Measurements from ENCODE around the gene ZNF512. TPM values are rescaled to one million over a fixed set of nuclear protein-coding genes. Genes with fewer than 3 reads are reported as not detected.
"Not testable (repeated sequence)": the region's sequence is repeated elsewhere in the genome, so short reads cannot be mapped to it uniquely, and the experiment has no call there.

Gene ZNF512
- total and polyA plus RNA-seq, 4 donors: 10.5 to 64.9 (median 18.6) TPM

DNA sequence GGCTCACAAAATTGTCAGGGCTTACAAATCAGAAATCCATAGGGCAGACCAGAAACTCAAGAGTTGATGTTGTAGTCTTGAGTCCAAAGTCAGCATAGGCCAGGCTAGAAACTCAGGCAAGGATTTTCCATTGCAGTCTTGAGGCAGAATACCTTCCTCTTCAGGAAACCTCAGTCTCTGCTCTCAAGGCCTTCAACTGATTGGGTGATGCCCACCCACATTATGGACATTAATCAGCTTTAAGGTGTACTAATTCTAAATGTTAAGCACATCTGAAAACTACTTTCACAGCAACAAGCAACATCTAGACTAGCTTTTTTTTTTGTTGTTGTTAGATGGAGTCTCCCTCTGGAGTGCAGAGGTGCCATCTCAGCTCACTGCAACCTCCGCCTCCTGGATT is 31.3 kb upstream of the ZNF512 start:
- DNase-seq (no peak), ATAC-seq (ENCODE audit: insufficient read depth, low FRiP score) (no peak)
- Histone ChIP-seq H3K27me3 (ENCODE audit: control insufficient read depth in 3 of 3, insufficient read depth in 3 of 3, low read length in 2 of 3) (peaks cover 0 to 3% (median 0%) of the 10 kb centered on the region in 3 donors), H3K4me1 (ENCODE audit: control insufficient read depth in 5 of 5, insufficient read depth in 5 of 5, low read length in 5 of 5) (no peaks in the 10 kb centered on the region), H3K27ac (ENCODE audit: low read depth in 1 of 2, low read length in 1 of 2) (no peak overlapping the region), H3K9me3 (ENCODE audit: control insufficient read depth in 4 of 4, insufficient read depth in 3 of 4, low read length in 3 of 4) (no peaks in the 10 kb centered on the region), H3K4me3 (no peak overlapping the region), H3K9ac (ENCODE audit: insufficient read depth in 1 of 2, low read length in 2 of 2) (no peak overlapping the region), H3K36me3 (ENCODE audit: control insufficient read depth in 4 of 4, insufficient read depth in 4 of 4, low read length in 4 of 4) (no peaks in the 10 kb centered on the region)
- TF ChIP-seq, protein P1, sequence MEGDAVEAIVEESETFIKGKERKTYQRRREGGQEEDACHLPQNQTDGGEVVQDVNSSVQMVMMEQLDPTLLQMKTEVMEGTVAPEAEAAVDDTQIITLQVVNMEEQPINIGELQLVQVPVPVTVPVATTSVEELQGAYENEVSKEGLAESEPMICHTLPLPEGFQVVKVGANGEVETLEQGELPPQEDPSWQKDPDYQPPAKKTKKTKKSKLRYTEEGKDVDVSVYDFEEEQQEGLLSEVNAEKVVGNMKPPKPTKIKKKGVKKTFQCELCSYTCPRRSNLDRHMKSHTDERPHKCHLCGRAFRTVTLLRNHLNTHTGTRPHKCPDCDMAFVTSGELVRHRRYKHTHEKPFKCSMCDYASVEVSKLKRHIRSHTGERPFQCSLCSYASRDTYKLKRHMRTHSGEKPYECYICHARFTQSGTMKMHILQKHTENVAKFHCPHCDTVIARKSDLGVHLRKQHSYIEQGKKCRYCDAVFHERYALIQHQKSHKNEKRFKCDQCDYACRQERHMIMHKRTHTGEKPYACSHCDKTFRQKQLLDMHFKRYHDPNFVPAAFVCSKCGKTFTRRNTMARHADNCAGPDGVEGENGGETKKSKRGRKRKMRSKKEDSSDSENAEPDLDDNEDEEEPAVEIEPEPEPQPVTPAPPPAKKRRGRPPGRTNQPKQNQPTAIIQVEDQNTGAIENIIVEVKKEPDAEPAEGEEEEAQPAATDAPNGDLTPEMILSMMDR (IDR thresholded peaks at IDR 0.05; ENCODE audit: control extremely low read depth, extremely low read depth): no peak
- WGBS, 2 donors: 100% methylated on average over 1 of the region's 1 CpG

GRCh38 chr2:27552941-27553340 is 29.9 kb upstream of the ZNF512 start:
- H3K36me3 ChIP-seq (ENCODE audit: control insufficient read depth in 4 of 4, insufficient read depth in 4 of 4, low read length in 4 of 4): no peaks in the 10 kb centered on the region
- no peak for DNase-seq
- TF ChIP-seq, protein P1 (IDR thresholded peaks at IDR 0.05; ENCODE audit: control extremely low read depth, extremely low read depth): no peak
- no peaks in the 10 kb centered on the region for H3K4me1 ChIP-seq (ENCODE audit: control insufficient read depth in 5 of 5, insufficient read depth in 5 of 5, low read length in 5 of 5)
- 69 to 82% methylated on average over 2 of the region's 2 CpGs for WGBS, 2 donors
- H3K4me3 ChIP-seq: no peak overlapping the region
- H3K9me3 ChIP-seq (ENCODE audit: control insufficient read depth in 4 of 4, insufficient read depth in 3 of 4, low read length in 3 of 4): no peaks in the 10 kb centered on the region
- no peak overlapping the region for H3K27ac ChIP-seq (ENCODE audit: low read depth in 1 of 2, low read length in 1 of 2)
- H3K9ac ChIP-seq (ENCODE audit: insufficient read depth in 1 of 2, low read length in 2 of 2): no peak overlapping the region
- ATAC-seq (ENCODE audit: insufficient read depth, low FRiP score): no peak
- peaks cover 0 to 3% (median 0%) of the 10 kb centered on the region in 3 donors for H3K27me3 ChIP-seq (ENCODE audit: control insufficient read depth in 3 of 3, insufficient read depth in 3 of 3, low read length in 2 of 3)

- H3K27me3 ChIP-seq (ENCODE audit: control insufficient read depth in 3 of 3, insufficient read depth in 3 of 3, low read length in 2 of 3): not testable (repeated sequence)
- WGBS, 2 donors: 81 to 83% methylated on average over 3 of the region's 3 CpGs
These were observed 28.4 kb upstream of the ZNF512 start for GRCh38 chr2:27554451-27554850.

GRCh38 chr2:27559228-27559627 is 23.6 kb upstream of the ZNF512 start:
- Histone ChIP-seq H3K9me3 (ENCODE audit: control insufficient read depth in 4 of 4, insufficient read depth in 3 of 4, low read length in 3 of 4) (no peaks in the 10 kb centered on the region), H3K4me3 (no peak overlapping the region), H3K36me3 (ENCODE audit: control insufficient read depth in 4 of 4, insufficient read depth in 4 of 4, low read length in 4 of 4) (no peaks in the 10 kb centered on the region), H3K27me3 (ENCODE audit: control insufficient read depth in 3 of 3, insufficient read depth in 3 of 3, low read length in 2 of 3) (no peaks in the 10 kb centered on the region), H3K4me1 (ENCODE audit: control insufficient read depth in 5 of 5, insufficient read depth in 5 of 5, low read length in 5 of 5) (no peaks in the 10 kb centered on the region), H3K27ac (ENCODE audit: low read depth in 1 of 2, low read length in 1 of 2) (no peak overlapping the region), H3K9ac (ENCODE audit: insufficient read depth in 1 of 2, low read length in 2 of 2) (no peak overlapping the region)
- TF ChIP-seq, protein P1 (IDR thresholded peaks at IDR 0.05; ENCODE audit: control extremely low read depth, extremely low read depth): no peak
- DNase-seq (no peak), ATAC-seq (ENCODE audit: insufficient read depth, low FRiP score) (no peak)
- WGBS, 2 donors: 86 to 93% methylated on average over 2 of the region's 2 CpGs

More at GRCh38 chr2:27554451-27554850, 28.4 kb upstream of the ZNF512 start:
- not testable (repeated sequence) for H3K4me3 ChIP-seq; H3K9ac ChIP-seq (ENCODE audit: insufficient read depth in 1 of 2, low read length in 2 of 2); H3K36me3 ChIP-seq (ENCODE audit: control insufficient read depth in 4 of 4, insufficient read depth in 4 of 4, low read length in 4 of 4); H3K4me1 ChIP-seq (ENCODE audit: control insufficient read depth in 5 of 5, insufficient read depth in 5 of 5, low read length in 5 of 5); H3K9me3 ChIP-seq (ENCODE audit: control insufficient read depth in 4 of 4, insufficient read depth in 3 of 4, low read length in 3 of 4); H3K27ac ChIP-seq (ENCODE audit: low read depth in 1 of 2, low read length in 1 of 2); DNase-seq; ATAC-seq (ENCODE audit: insufficient read depth, low FRiP score)

Data from lung (tissue), 12 donors.